NCI-H2196 treated with DMSO at 0.1 percent for 48 hours (cell line): Measurements from ENCODE around the gene WDR7.

Source experiments
- DNase-seq: peaks from one replicate; lab custom pipeline; 2025; ENCODE audit not compliant: unreplicated experiment; lab: John Stamatoyannopoulos, UW

WDR7 gene

DNA sequence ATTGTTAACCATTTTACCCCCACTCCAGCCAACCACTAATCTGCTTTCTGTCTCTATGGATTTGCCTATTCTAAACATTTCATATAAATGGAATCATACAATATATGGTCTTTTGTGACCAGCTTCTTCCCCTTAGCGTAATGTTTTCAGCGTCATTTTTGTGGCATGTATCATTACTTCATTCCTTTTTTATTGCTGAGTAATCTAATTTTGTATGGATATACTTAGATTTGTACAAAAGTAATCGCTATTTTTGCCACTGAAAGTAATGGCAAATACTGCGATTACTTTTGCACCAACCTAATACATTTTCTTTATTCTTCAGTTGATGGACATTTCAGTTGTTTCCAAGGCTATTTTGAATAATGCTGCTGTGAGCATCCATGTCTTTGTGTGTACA lies 227.6 kb downstream of the WDR7 start:
- DNase-seq: no peak

DNA sequence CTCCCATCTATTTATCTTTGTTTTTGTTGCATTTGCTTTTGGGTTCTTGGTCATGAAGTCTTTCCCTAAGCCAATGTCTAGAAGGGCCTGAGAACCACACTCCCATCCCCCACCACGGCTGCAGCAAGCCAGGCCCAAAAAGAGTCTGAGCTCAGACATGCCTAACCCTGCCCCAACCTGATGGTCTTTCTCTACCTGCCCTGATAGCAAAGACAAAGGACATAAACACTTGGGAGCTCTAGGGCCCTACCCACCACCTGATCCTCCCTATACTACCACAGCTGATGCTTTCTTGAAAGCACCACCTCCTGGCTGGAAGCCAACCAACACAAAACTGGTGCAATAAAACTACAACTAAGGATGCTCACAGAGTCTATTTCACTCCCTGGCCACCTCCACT lies 233.4 kb downstream of the WDR7 start:
- no peak for DNase-seq

DNA sequence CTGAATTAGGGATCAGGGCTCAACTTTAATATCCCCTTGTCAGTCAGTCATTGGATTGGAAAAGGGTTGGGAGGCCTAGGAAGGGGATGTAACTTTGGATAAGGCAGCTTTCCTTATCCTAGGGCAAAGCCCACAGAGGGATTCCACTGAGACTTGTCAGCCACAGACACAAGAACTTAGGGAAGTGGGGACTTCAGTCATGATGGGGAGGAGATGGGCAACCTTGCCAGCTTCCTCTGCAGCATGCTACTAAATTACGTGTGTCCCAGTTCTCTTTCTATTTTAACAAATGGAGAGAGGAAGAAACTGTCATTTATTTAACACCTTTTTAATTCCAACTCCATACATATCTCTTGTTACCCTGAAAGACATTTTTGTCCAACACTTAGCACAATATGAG lies 237.8 kb downstream of the WDR7 start:
- no peak for DNase-seq

DNA sequence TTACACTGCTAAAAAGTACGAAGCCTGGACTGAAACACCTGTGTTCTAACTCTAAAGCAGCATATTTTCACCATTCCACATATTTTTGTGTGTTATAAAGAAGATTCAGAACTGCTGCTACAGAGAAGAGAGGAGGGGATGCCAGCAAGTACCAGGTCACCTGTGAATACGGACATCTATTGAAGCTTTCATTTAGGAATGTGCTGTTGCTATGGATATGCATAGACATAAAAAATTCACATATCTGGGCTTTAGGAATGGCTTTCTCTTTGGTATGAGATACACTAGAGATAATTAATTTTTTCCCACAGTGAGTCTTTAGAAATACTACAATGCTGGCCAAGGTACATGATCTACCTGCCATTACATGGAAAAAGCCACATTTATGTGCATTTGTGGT lies 238.5 kb downstream of the WDR7 start:
- no peak for DNase-seq

DNA sequence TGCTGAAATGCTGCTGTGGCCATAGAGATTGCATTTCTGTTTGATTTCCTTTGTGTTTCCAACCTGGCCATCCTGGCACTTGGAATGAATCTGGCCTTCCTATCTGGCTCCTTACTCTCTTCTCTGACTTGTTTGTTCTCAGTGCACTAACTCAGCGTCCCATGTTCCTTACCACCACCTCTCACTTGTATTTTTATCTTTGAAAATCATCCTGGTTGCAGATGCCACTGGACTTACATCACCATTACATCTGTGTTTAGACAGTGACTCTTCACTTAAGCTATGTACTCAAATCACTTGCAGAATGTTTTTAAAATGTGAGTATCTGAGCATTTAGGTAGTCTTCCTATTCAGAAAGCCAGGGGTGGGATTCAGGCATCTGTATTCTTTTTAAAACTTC lies 239.5 kb downstream of the WDR7 start:
- DNase-seq: no peak

DNA sequence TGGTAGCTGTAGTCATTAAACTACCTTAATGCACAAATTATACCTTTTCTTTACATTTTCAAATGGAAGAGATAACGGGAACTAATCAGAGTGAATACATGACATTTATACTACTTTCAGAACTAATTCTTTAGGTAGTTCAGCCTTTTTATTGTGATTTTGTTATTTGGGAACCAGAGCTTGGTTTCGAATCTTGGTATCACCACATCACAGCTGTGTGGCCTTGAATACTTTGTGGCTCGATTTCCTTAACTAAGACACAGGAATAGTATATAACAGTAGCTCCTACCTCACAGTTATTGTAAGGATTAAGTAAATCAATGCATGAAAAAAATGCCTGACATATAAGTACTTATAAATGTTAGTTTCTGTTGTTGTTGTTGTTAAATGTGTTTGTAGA lies 240.0 kb downstream of the WDR7 start:
- DNase-seq: no peak

DNA sequence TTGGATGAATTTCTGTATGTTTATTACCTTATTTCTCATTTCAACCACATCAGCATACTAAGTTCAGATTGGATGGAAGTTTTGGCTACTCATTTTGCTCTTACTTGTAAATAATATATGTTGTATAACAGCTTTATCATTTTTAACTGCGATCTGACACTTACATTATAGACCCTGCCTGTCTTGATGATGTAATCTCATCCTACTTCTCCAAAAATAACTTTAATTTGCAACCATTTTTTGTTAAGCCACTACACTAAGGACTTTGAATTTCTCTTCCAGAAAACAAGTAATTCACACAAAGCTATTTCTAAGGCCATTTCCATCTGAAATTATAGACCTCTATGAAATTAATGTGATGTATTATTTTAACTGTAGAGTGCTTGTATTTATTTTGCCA lies 240.7 kb downstream of the WDR7 start:
- DNase-seq: no peak

DNA sequence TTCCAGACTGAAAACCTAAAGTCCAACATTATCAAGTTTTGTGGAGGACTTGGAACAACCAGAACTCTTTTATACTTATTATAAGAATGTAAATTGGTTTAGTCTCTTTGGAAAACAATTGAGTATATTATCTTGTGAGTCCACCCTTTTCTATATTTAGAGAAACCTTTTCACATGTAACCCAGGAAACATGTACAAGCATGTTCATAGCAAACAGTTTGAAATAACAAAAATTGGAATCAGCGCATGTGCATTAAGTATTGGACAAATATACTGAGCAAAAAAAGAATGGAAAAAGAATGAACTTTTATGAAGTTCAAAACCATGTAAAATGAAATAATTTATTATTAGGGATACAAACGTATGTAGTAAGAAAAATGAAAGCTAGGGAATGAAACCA lies 246.0 kb downstream of the WDR7 start:
- no peak for DNase-seq

DNA sequence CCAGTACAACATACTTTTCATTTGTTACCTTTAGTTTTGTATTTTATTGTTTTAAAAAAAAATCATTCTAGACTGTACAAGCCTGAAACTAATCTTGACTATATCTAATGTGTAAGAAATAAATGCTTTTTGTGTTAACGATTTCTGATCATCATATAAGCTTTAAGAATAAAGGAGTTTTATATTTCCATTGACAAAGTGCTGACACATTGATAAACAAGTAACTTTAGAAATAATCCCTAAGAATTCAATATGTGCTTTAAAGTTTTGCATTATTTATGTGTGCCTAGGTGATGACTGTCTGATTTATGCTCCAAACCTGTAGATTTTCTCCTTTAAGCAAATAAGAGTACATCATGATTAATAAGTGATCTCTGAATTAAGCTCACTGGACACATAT lies 248.5 kb downstream of the WDR7 start:
- no peak for DNase-seq

DNA sequence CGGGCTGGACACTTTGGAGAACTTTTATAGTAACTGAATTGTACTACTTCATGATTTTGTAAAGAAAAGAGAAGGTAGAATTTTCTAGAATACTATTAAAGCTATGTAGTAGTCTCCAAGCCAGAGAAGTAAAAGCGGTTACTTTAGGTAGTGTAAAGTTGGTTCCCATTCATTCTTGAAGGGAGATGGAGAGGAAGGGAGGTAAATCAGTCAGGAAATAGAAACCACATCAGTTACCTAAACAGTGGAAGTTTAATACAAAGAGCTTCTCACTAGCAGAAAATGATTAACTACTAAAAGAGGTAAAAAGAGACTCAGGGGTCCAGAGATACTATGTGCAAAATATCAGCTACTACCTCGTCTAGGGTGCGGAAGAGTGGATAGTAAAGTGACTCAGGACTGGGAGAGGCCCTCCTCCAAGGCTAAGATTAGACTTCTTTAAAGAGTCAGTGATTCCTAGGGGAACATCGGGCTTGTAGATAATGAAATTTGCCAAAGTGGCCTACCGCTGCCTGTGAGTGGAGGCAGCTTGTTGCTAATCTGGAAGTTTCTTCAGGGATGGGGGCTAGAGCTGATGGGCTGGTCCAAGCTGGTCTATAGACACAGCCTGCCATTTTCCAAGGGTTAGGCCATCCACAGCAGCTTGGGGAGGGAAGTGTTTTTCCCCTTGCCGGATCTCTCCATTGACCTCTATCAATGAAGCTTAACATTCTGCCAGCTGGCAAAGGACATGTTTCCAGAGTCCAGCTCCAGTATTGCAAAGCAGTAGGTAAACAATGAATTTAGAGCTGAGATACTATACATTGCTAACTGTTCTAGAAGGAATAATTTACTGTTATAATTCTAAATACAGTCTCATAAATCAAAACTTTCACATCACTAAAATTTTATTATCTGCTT lies 249.3 kb downstream of the WDR7 start:
- no peak for DNase-seq

DNA sequence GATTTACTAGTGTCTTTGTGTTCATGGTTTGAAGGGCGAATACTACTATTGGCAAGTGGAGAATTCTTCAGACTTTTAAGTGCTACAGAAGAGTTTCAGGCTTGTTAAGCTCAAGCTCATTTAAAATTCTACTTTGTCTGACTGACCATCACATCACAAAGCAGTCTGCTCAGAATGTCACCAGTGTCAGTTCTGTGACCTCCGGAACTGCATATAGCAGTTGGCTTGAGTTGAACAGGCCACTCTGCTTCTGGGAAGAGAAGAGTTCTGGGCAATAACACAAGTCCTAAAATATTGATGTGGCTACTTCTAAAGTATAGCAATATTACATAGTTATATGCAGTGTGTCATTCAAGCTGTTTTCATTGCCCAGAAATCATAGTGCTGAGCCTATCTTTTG lies 250.8 kb downstream of the WDR7 start:
- DNase-seq: no peak

DNA sequence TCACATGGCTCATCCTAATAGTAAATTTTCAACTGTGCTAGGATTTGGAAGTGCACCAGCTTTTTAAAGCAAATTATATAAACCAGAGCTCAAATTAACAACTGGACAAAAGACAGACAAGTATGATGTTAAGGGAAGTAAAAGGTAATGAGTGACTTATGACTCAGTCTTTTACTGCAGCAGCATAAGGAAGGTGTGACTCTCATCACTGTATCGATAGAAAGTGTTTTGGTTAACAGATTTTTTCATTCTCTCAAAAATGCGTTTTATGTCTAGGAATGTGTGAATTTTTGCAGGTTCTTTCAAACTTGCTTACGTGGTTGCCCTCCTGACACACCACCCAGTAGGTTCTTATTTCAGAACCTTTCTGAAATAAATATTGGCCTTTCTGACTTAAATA lies 251.5 kb downstream of the WDR7 start:
- DNase-seq: no peak

DNA sequence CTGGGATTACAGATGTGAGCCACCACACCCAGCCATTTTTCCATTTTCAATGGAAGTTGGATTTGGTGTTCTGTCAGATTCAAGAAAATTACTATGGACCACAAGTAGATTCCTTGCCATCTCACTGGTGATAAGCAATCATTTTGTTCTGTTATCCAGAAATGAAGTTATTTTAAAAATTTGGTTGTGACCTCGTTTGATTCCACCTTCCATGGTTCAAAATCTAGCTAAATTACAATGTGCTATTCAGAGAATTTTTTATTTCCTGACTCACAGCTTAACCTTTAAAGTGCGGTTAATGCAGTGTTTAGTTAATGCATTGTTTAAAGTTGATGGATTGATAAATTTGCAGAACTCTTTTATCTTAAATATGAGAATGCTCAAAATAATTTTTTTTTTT lies 252.5 kb downstream of the WDR7 start:
- DNase-seq: no peak

DNA sequence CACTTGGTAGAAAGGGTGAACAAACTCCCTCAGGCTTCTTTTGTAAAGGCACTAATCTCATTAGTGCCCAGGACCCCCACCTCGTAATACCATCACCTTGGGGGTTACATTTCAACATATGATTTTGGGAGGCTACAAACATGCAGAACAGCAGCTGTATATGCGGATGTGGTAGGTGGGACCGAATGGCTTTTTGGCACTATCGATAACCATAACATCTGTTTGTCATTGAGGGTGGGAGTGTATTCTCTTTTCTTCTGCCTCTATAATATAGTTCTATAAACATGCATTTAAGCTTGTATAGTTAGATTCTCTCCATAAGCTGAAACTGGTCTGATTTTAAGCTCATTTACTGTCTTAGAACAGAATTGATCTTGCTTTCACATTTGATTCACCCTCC lies 256.6 kb downstream of the WDR7 start:
- DNase-seq: no peak

DNA sequence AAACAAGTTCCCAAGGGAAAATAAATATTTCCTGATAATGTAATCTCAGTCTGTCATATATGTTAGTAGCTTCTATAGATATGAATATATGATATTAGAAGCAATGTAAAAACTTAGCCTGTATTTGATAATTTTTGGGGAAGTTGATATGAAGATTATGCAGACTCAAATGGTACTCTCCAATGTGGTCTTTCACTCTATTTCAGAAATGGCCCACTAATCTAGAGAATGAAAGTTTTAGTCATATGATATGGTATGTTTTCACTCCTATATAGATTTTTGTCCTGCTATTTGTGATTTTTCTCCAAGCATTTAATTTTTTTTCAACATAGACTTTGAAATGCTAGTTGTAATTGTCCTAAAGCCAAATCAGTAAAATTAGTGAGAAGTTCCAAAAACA lies 259.1 kb downstream of the WDR7 start:
- DNase-seq: no peak

DNA sequence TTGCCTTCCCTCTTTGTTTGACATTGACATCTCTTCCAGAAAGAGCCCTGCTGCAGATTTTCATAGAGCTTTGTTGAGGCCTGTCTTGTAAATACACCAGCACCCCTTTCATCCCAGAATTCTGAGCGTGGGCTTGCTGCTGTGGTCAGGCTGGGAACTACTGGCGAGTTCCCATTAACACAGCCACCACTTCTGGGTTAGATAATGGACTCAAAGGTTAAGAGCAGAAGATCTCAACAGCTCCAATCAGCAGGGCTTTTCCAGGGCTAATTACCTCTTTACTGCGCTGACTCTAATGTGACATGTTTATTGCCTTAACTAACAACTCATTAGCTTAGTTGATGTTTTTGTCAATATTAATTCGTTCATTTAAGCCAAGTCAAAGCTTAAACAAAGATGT lies 259.8 kb downstream of the WDR7 start:
- DNase-seq: no peak

DNA sequence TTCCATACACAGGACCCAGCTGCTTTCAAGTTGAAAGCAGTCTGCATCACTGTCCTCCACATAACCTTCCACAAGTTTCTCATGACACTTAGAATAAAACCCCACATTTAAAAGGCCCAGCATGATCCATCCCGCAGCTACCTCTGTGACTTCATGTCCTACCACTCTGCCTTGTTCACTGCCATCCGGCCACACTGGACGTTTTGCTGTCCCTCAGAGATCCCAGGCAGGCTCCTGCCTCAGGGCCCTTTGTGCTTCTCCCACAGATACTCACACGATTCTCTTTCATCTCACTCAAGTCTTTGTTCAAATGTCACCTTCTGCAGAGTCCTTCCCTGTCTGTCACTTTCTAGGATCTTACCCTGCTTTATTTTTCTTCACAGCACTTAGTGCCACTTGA lies 262.8 kb downstream of the WDR7 start:
- no peak for DNase-seq

DNA sequence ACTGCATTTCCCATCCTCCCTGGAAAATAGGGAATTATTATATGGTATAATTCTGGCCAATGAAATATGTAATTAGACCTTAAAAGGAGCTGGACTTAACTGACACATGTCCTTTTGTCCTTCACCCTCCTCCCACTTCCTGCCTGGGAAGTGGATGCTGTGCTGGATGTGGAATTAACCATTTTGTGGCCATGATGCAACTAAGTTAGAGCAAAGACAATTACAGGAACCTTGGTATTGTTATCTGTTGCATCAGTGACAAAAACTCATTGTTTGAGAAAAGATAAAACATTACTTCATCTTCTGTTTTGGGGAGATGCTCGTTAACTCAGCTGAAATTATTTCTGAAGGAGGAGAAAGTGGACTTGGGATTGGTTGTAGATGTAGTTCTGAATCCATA lies 268.0 kb downstream of the WDR7 start:
- DNase-seq: no peak

DNA sequence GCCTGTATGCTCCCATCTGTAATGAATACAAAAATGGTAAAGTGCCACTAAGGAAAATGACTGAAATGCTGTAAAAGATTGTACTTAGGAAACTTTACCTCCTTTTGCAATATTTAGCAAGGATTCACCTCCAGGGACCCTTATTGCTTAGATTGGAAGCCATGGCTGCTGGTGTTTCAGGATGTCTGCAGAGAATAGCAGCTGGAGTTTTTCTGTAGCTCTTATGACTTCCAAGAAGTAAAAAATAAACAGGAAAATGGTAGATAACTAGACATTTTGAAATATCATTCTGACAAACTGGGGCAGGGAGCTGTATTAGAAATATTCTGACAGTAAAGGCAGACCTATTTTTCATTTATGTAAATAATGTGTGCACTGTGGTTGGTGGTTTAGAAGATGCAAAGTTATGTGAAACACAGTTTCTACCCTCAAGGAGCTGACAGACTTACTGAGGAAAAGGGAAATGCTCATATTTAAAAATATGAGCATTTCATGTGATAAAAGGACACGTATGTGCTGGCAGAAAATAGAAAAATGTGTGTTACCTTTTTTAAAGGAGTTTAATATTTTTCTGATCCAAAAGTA lies 270.8 kb downstream of the WDR7 start:
- DNase-seq: no peak

DNA sequence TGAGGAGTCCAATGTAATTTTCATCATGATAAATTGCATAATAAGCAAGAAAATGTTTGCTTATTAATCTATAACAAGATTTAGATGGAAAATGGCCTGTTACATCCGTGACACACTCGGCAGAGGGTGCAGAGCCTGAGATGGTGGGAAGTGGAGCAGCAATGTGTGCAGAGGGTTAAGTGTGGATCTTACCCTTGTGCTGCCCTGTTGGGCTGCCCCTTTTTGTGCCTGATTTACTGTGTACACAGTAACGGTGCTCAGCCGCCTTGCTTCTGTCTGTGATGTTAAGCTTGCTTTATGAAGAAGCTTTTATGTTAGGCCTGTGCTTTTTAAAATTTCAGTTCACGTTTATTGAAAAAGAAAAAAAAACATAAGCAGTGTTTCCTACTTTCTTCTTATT lies 275.6 kb downstream of the WDR7 start:
- DNase-seq: no peak

DNA sequence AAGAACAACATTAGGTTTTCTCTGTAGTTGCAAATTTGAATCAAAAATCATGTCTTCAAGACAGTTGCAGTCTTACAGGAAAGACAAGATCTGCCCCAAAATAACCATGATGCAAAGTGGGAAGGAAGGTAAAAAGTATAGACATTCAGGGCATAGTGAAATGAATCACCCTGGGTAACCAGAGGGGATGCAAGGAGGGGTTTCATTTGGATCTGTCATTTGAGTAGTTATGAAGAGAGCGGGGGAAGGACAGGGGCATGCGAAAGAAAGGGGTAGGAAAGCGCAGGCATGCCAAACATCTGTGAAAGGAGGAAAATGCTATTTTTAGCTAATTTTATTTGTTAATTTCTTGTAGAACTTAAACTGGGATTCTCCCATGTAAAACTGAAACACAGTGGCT lies 276.6 kb downstream of the WDR7 start:
- DNase-seq: no peak

DNA sequence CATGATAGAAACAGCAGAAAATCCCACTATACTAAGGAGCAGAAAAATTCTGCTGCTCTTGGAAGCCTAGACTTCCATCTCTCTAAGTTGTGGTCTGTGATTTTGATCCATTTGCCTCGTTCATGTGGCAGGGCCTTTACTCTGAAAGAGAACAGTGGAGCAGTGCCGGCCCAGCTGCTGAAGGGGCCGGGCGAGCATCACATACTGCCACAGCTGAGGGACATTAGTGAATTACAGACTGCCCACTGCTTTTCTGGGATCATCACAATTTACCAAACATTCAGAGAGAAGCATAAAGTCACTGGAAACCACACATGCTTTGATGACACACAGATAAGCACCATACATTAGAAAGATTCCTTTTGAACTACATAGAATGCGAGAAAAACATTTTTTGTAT lies 278.7 kb downstream of the WDR7 start:
- no peak for DNase-seq

DNA sequence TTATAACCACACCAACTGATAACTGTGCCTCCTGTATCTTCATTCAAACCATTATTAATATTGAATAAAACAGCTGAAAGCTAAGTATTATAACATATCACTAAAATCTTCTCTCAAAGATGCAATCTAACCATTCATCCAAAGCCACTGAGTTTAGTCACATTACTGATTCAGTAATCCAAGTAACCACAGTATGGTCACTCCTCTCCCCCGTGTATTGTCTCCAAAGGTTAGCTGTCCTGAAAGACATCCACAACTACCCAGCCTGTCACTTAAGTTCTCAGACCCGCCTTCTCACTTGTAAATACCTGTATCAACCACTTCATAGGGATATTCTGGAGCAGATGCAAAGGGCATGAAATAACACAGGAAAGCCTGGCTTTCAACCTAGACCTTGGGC lies 282.3 kb downstream of the WDR7 start:
- no peak for DNase-seq
